ENCODE results near the gene STRAP. TPM values are rescaled to one million over a fixed set of nuclear protein-coding genes. Genes with fewer than 3 reads are reported as not detected.
A peak's percentile ranks its signal among the peaks of the same experiment; 100 is the strongest.
"Not testable (repeated sequence)": the region's sequence is repeated elsewhere in the genome, so short reads cannot be mapped to it uniquely, and the experiment has no call there.

Gene STRAP
- total RNA-seq, 1 donor from 2014 or later: 109 TPM

DNA sequence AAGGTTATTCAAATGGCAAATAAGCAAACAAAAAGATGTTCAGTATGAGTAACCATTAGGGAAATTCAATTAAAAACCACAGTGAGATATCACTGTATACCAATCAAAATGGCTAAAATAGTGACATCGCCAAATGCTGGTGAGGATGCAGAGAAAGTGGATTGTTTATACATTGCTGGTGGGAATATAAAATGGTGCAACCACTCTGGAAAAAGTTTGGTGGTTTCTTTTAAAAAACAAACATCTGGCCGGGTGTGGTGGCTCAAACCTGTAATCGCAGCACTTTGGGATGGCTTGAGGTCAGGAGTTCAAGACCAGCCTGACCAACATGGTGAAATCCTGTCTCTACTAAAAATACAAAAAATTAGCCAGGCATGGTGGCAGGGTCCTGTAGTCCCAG is 14.0 kb upstream of the STRAP start:
- DNase-seq (ENCODE audit: low spot score): no peak

DNA sequence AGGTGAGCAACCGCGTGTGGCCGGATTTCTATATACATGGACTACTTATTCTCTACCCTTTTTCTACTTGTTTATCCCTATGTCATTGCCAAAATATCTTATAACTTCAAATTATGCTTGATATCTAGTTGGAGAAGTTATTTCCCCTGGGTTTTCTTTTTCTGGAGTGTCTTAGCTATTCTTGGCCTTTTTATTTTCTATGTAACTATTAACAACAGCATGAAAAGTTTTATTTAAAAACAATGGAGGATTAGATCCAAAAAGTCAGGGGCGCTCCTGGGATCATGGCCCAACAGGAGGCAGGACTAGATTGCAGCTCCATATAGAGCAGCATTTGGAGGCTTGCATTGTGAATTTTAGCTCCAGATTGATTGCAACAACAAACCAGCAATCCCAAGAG is 8.6 kb upstream of the STRAP start:
- DNase-seq (ENCODE audit: low spot score): no peak

DNA sequence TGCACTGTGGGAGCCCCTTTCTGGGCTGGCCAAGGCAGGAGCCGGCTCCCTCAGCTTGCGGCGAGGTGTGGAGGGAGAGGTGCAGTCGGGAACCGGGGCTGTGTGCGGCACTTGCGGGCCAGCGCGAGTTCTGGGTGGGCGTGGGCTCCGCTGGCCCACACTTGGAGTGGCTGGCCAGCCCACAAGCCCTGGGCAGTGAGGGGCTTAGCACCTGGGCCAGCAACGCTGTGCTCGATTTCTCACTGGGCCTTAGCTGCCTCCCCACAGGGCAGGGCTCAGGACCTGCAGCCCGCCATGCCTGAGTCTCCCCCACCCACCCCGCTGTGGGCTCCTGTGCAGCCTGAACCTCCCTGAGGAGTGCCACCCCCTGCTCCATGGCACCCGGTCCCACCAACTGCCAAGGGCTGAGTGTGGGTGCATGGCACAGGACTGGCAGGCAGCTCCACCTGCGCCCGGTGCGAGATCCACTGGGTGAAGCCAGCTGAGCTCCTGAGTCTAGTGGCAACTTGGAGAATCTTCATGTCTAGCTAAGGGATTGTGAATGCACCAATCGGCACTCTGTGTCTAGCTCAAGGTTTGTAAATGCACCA is 7.5 kb upstream of the STRAP start:
- DNase-seq (ENCODE audit: low spot score): not testable (repeated sequence)

DNA sequence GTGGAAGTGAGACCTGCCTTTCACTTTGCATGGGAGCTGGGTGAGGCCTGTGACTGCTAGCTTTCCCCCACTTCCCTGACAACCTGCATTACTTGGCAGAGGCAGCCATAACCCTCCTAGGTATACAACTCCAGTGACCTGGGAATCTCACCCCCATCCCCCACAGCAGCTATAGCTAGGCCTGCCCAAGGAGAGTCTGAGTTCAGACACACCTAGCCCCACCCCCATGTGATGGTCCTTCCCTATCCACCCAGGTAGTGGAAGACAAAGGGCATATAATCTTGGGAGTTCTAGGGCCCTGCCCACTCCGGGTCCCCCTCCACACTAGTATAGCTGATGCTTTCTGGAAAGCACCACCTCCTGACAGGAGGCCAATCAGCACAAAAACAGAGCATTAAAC is 6.3 kb upstream of the STRAP start:
- no peak for DNase-seq (ENCODE audit: low spot score)

- no peak for DNase-seq (ENCODE audit: low spot score)
Measured at GRCh38 chr12:15879413-15879812, 2.8 kb upstream of the STRAP start.

DNA sequence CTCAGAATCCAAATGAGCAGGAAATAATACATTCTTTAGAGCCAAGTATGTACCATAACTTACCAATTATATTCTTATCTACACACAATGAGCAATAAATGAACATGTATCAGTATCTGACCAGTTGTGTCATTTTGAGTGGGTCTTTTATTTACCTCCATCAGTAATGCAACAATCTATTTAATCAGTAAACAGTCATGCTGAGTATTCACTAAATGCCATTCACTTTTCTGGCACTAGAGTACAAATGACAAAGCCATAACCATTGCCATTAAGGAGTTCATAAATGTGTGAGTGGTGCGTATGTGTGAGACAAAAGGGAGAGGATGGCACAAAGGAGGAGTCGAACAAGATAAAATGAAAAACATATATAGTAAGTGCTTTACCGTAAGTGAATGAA is 1.5 kb upstream of the STRAP start:
- no peak for DNase-seq (ENCODE audit: low spot score)

DNA sequence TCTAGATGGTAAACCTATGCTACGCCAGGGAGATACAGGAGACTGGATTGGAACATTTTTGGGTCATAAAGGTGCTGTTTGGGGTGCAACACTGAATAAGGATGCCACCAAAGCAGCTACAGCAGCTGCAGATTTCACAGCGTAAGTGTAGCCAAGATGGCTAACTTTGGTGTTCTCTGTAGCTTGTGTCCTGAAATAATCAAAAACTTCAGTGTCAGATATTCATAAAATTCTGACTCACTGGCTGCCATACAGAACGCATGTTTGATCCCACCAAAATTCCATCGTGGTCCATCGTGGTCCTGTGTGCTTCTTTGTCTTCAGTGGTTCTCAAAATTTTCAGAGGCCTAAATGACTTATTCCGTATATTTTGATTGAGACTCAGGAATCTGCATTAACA is 1.3 kb downstream of the STRAP start:
- DNase-seq (ENCODE audit: low spot score): no peak

- DNase-seq (ENCODE audit: low spot score): no peak
Measured at GRCh38 chr12:15886372-15887042, 4.3 kb downstream of the STRAP start.

DNA sequence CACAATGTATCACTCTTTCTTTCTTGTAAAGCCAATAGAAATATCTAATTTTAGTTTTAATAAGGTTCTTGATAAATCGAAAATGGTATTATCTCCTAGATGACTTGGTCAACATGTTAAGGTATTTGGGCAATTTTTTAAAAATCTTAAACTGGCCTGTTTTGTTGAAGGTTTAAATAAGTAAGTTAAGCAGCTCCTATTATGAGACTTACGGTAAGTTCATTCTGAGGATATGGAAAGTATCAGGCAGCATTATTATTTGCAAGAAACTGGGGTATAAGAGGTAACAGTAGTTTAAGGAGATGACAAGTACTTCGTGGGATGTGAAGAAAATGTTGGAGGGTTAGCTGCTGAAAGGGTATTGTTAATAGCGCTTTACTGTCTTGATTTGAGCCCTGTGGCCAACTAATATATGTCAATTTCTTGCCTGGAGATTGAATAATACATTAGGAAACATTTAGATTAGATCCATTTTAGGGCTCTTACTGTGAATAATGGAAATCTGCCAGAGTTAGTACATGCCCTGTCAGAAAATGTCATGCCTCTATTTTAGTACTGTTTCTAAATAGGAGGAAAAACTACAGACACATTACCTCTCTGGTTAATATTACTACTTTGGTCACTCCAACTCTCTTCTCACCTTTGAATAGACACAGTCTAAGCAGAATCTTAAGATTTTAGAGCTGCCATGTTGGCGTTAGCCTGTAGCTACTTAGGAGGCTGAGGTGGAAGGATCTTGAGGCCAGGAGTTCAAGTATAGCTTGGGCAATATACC is 5.0 kb downstream of the STRAP start:
- DNase-seq (ENCODE audit: low spot score): no peak

DNA sequence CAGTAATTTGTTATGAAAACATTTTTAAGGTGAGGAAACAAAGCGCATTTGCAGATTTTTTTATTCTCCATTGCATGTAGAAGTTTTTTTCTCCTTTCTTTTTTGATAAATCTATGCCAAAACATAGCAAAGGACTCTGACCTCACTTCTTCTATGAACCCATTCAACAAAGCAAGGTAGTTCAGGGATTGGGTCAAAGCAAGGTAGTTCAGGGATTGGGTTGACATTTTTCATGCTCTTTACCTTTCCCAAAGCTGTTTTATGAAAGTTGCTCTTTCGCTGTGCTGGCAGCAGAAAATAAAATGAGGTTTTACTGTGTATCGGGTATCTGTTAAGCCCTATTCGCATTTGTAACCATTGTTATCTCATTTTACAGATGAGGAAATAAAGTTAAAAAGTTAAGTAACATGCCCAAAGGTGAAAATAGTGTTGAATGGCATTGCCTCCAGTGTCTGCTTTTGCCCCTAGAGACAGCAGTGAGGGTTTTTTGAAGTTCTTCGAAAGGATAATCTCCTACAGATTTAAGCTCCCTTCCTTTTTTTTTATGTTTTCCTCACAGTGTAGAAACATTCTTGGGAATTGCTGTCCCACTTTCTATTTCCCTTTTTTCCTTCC is 10.6 kb downstream of the STRAP start:
- DNase-seq (ENCODE audit: low spot score): no peak

- no peak for DNase-seq (ENCODE audit: low spot score)
Measured at GRCh38 chr12:15893260-15893659, 11.1 kb downstream of the STRAP start.

- no peak for DNase-seq (ENCODE audit: low spot score)
Measured at GRCh38 chr12:15896867-15897266, 14.7 kb downstream of the STRAP start.

DNA sequence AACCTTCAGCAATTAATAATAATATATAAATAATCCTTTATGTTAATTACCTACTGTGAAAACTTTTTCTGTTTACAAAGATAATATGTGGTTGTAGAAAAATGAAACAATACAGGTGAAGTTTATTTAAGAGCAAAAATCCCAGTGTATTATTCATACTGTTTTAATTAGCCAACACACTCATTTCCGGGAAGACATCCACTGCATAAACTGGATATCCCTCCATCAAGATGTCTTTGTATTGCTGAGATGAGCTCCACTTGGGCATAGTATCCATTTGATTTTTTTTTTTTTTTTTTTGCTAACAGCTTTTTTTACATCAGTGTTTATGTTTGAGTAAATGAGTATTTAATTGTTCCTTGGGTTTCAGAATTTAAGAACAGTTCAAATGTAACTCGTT is 15.2 kb downstream of the STRAP start:
- DNase-seq (ENCODE audit: low spot score): no peak

DNA sequence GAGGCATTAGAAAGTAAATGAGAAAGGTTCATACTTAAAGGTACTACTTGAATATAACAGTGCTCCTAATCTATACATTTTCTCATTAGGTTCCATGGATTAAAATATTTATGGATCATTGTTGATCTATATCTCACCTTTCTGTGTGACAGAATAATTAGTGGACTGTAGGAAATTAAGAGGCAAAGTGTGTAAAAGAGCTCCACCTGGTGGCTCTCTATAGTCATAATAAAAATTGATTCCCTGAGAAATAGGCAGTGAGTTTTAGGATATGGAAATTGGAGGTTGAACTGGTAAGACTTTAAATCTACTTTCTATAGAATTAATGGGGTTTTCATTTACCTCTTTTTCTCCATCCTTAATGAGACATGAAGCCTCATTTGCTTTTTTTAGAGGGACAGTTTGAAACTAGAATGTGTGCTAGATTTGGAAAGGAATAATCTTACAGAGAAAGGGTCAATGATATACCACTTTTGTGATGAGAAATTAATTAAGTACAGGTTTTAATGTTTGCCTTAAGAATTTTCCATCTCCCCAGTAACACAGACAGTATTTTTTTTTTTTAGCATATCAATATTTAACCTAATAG is 17.2 kb downstream of the STRAP start:
- DNase-seq (ENCODE audit: low spot score): no peak

DNA sequence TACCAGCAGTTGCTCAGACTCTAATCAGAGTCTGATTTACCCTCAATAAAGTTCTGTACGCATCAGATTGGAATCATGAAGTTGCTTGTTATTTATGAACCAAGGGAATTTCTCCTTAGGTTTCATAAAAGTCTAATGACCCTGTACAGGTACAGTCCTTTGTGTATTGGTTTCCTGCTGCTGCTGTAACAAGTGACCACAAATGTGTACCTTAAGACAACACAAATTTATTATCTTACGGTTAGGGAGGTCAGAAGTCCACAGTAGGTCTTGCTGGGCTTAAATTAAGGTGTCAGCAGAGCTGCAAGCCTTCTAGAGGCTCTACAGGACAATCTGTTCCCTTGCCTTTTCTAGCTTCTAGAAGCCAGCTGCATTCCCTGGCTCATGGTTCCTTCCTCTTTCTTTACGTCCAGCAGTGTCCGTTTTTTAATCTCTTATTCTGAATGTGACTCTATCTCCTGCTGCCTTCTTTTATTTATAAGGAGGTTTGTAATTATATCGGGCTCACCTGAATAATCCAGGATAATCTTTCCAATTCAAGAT is 22.3 kb downstream of the STRAP start:
- DNase-seq (ENCODE audit: low spot score): no peak

- no peak for DNase-seq (ENCODE audit: low spot score)
Measured at GRCh38 chr12:15910468-15910863, 28.3 kb downstream of the STRAP start.

GRCh38 chr12:15910864-15911721 is 28.9 kb downstream of the STRAP start, which contains the start of gene DERA:
Gene DERA, plus strand, starts transcription at chr12:15911332. Its CDS starts 52 bp downstream, at chr12:15911384.
- peak; percentile 96 for DNase-seq (ENCODE audit: low spot score)

- not testable (repeated sequence) for DNase-seq (ENCODE audit: low spot score)
Measured at GRCh38 chr12:15911931-15912330, 29.7 kb downstream of the STRAP start.

GRCh38 chr12:15914131-15914530 is 31.9 kb downstream of the STRAP start:
- DNase-seq (ENCODE audit: low spot score): not testable (repeated sequence)

- DNase-seq (ENCODE audit: low spot score): no peak
Measured at GRCh38 chr12:15918066-15918465, 35.9 kb downstream of the STRAP start.

All from mesenteric fat pad (tissue), 1 donor.